HG02981 (cell line): ENCODE results near the gene TCEAL7.
"Not testable (repeated sequence)": the region's sequence is repeated elsewhere in the genome, so short reads cannot be mapped to it uniquely, and the experiment has no call there.

Source experiments
- ATAC-seq: cut with Tn5 transposase; IDR thresholded peaks from one replicate; pipeline ENCODE4 v1.9.1; 2021; ENCODE audit warnings: mild to moderate bottlenecking, moderate library complexity; ENCODE audit not compliant: unreplicated experiment

Gene TCEAL7

GRCh38 chrX:103329991-103330390 is at the start of gene TCEAL7:
Gene TCEAL7, plus strand, starts transcription at chrX:103330239. Its CDS starts 1,165 bp downstream, at chrX:103331404.
- ATAC-seq = no peak

- no peak for ATAC-seq
These were observed 36.9 kb upstream of the TCEAL7 start for GRCh38 chrX:103293118-103293517.

GRCh38 chrX:103304705-103305104 is 25.3 kb upstream of the TCEAL7 start:
- no peak for ATAC-seq

- ATAC-seq = not testable (repeated sequence)
These were observed 24.4 kb upstream of the TCEAL7 start for GRCh38 chrX:103305666-103306065.

GRCh38 chrX:103309860-103310554 is 20.0 kb upstream of the TCEAL7 start:
- no peak for ATAC-seq

GRCh38 chrX:103310555-103311398 is 19.3 kb upstream of the TCEAL7 start, which contains the start of gene BEX2:
Gene BEX2, minus strand, starts transcription at chrX:103310990. Its CDS starts 1,014 bp downstream, at chrX:103309976.
- ATAC-seq = peak; percentile 99

GRCh38 chrX:103311399-103311780 is 18.6 kb upstream of the TCEAL7 start:
- no peak for ATAC-seq

GRCh38 chrX:103330681-103331288 is 746 bp downstream of the TCEAL7 start:
- ATAC-seq = no peak

- ATAC-seq = no peak
These were observed 8.6 kb downstream of the TCEAL7 start for GRCh38 chrX:103338663-103339062.

GRCh38 chrX:103343105-103343504 is 13.1 kb downstream of the TCEAL7 start:
- peak; percentile 47 for ATAC-seq

GRCh38 chrX:103344606-103345005 is 14.6 kb downstream of the TCEAL7 start:
- no peak for ATAC-seq

- no peak for ATAC-seq
These were observed 17.8 kb downstream of the TCEAL7 start for GRCh38 chrX:103347682-103348397.

GRCh38 chrX:103356130-103356798 is 26.2 kb downstream of the TCEAL7 start, which contains the start of gene TCEAL9:
Gene TCEAL9, plus strand, starts transcription at chrX:103356506. Its CDS starts 1,179 bp downstream, at chrX:103357685.
- ATAC-seq = no peak

- no peak for ATAC-seq
These were observed 26.8 kb downstream of the TCEAL7 start for GRCh38 chrX:103356858-103357257.

GRCh38 chrX:103357871-103358270 is 27.8 kb downstream of the TCEAL7 start:
- ATAC-seq = no peak

- ATAC-seq = not testable (repeated sequence)
These were observed 29.6 kb downstream of the TCEAL7 start for GRCh38 chrX:103359605-103360004.

- no peak for ATAC-seq
These were observed 30.1 kb downstream of the TCEAL7 start for GRCh38 chrX:103360092-103360491.

- no peak for ATAC-seq
These were observed 30.9 kb downstream of the TCEAL7 start for GRCh38 chrX:103360916-103361315.

- ATAC-seq = no peak
These were observed 31.8 kb downstream of the TCEAL7 start for GRCh38 chrX:103361798-103362197.

GRCh38 chrX:103362474-103362873 is 32.4 kb downstream of the TCEAL7 start:
- no peak for ATAC-seq
